ENCODE measurements around the gene NGF. TPM values are rescaled to one million over a fixed set of nuclear protein-coding genes. Genes with fewer than 3 reads are reported as not detected.

NGF gene
- total RNA-seq, 8 experiments from 2014 or later, result 0.57 to 20.0 (median 0.78) TPM; not detected in 4

DNA sequence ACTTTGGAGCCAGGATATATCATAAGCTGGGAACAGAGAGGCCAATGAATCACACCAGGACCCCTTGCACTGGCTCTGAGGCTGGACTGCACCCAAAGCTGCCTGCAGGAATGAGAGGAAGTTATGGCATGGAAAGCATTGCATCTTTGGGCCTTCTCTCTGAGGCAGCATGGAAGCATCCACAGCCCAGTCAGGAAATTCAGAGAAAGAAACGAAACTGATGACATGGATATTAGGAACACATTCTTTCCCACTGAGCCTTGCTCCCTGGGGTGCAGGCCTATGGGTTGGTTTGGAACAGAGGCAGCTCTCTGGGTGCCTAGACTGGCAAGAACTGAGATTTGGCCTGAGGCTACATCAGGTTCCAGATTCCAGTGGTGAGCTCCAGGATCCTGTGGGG lies 98.6 kb downstream of the NGF start:
- ATAC-seq (replicated peaks in 6 of 8), result no peak
- Histone ChIP-seq H3K4me3 (no peak overlapping the region), H3K27ac (no peak overlapping the region), H3K4me1 (replicated peaks in 1 of 2) (no peaks in the 10 kb centered on the region)
- in situ Hi-C loops (cut with MboI; ENCODE audit: low pct_unique_long_range_greater_than_20kb in 2 of 9, low sequenced_read_pairs in 9 of 9, unreplicated experiment in 9 of 9), result no loop called here
- 20 to 89% (median 83%) methylated on average over 1 of the region's 1 CpG; no CpG with 5 or more reads in 5 of the 10 experiments for WGBS, 10 experiments

GRCh38 chr1:115239148-115239422 lies 99.0 kb downstream of the NGF start:
- ATAC-seq (replicated peaks in 6 of 8), result no peak
- in situ Hi-C loops (cut with MboI; ENCODE audit: low pct_unique_long_range_greater_than_20kb in 2 of 9, low sequenced_read_pairs in 9 of 9, unreplicated experiment in 9 of 9), result no loop called here
- Histone ChIP-seq H3K27ac (no peak overlapping the region), H3K4me3 (no peak overlapping the region), H3K4me1 (replicated peaks in 1 of 2) (no peaks in the 10 kb centered on the region)

GRCh38 chr1:115238336-115239147 lies 99.5 kb downstream of the NGF start:
- WGBS, 10 experiments, result 60 to 92% (median 82%) methylated on average over 2 to 5 of the region's 5 CpGs; no CpG with 5 or more reads in 1 of the 10 experiments
- Histone ChIP-seq H3K4me1 (replicated peaks in 1 of 2) (no peaks in the 10 kb centered on the region), H3K4me3 (no peak overlapping the region), H3K27ac (no peak overlapping the region)
- in situ Hi-C loops (cut with MboI; ENCODE audit: low pct_unique_long_range_greater_than_20kb in 2 of 9, low sequenced_read_pairs in 9 of 9, unreplicated experiment in 9 of 9), result no loop called here
- no peak for ATAC-seq (replicated peaks in 6 of 8)

DNA sequence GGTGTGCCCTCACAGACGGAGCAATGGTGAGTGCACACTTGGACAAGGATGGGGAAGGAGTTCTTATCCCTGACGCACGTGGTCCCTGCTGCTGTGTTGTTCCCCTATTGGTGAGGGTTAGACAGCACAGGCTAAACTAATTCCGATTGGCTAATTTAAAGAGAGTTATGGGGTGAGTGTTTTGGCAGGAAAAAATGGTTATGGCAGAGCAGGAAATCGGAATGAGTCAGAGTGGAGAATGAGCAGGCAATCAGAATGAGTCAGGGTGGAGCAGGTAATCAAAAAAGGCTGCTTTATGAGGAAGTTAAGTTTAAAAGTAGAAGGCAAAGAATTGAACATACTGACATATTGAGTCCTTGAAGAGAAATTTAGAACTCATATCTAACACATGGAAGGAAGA lies 100.5 kb downstream of the NGF start:
- H3K27ac ChIP-seq, result no peak overlapping the region

DNA sequence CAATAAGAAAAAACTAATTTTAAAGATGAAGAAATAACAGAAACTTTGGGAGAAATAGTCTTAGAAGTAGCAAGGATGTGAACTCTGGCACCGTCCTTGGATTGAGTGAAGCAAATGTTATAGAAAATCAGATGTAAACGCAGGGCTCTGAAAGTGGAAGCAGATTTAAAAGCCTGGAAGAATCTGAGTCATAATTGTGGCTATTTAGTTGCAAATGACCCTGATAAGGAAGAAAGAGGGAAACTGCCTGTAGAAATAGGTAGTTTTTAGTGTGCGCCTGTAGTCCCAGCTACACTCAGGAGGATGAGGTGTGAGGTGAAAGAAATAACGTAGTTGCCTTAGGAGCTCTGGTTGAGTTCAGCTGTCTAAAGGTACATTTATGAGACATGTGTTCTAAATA lies 101.0 kb downstream of the NGF start:
- Histone ChIP-seq H3K4me3 (no peak overlapping the region), H3K27ac (no peak overlapping the region), H3K4me1 (replicated peaks in 1 of 2) (no peaks in the 10 kb centered on the region)
- no peak for ATAC-seq (replicated peaks in 6 of 8)
- in situ Hi-C loops (cut with MboI; ENCODE audit: low pct_unique_long_range_greater_than_20kb in 2 of 9, low sequenced_read_pairs in 9 of 9, unreplicated experiment in 9 of 9), result no loop called here
- 74 to 100% (median 86%) methylated on average over 1 to 4 of the region's 4 CpGs for WGBS, 10 experiments

More for the DNA sequence above, 100.5 kb downstream of the NGF start:
- Histone ChIP-seq H3K4me3 (no peak overlapping the region), H3K4me1 (replicated peaks in 1 of 2) (no peaks in the 10 kb centered on the region)
- 58 to 100% (median 84%) methylated on average over 1 to 5 of the region's 5 CpGs for WGBS, 10 experiments
- ATAC-seq (replicated peaks in 6 of 8), result no peak
- in situ Hi-C loops (cut with MboI; ENCODE audit: low pct_unique_long_range_greater_than_20kb in 2 of 9, low sequenced_read_pairs in 9 of 9, unreplicated experiment in 9 of 9), result no loop called here

Other genes with a start within 250 kb of the NGF start
- 10 to 100 TPM in 3 of 8 experiments, 1 to 10 TPM in 2, under 1 TPM in 2, not detected in 1; 0.36 to 27.1 (median 9.7) TPM for gene TSPAN2, start 248.7 kb downstream of the NGF start, total RNA-seq

All from motor neuron (in vitro differentiated cells).